ENCODE results near the gene RAD9A.

The RAD9A gene

DNA sequence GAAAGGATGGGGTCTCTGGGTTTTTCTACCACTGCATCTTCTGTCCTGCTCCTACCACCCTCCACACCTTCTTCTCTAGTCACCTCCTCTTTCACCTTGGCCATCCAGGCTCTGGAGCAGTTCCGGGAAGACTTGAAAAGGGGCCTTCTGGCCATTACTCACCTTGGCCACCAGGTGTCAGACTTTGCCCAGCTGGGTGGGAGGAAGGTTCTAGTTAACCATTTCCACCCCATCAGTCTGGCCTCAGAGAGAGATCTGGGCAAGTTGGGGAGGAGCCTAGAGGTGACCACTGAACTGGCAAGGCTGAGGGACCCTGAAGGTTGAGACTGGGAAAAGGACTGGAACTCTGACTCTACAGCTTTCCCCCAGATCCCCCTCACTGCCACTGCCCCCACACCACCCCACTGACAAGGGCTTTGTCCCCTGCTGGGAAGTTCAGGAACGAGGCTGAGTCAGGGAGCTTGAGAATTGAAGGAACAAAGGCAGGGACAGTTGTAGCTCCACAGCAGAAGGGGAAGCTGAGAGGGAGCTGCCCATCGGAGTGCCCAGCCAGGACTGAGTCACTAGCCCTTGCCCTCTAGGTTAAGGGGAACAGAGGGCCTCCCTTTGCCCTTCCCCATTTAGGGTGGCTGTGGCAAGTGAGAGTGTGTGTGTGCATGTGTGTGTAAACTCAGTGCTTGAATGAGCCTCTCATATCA, 34.8 kb upstream of the RAD9A start:
- in situ Hi-C loops (cut with HindIII; ENCODE audit: low sequenced_read_pairs): no loop called here

GRCh38 chr11:67357831-67358670, 33.7 kb upstream of the RAD9A start:
- in situ Hi-C loops (cut with HindIII; ENCODE audit: low sequenced_read_pairs): no loop called here

DNA sequence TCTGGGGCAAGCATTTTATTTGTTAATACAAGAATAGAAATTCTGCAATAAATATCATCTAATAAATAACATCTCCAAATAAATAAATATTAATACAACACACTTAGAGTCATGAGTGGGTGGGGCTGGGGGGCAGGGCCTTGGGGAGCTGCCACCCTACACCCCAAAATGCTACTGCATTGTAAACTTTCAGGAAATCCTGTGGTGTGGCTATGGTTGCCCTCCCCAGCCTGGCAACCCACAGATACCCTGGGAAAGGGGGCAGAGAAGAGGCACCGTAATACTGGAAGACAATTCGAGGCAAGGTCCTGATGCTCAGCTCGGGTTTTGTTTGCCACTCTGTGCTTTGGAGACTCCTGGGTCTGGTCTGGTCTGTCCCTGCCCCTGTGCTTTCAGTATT, 27.6 kb upstream of the RAD9A start:
- in situ Hi-C loops (cut with HindIII; ENCODE audit: low sequenced_read_pairs): no loop called here

DNA sequence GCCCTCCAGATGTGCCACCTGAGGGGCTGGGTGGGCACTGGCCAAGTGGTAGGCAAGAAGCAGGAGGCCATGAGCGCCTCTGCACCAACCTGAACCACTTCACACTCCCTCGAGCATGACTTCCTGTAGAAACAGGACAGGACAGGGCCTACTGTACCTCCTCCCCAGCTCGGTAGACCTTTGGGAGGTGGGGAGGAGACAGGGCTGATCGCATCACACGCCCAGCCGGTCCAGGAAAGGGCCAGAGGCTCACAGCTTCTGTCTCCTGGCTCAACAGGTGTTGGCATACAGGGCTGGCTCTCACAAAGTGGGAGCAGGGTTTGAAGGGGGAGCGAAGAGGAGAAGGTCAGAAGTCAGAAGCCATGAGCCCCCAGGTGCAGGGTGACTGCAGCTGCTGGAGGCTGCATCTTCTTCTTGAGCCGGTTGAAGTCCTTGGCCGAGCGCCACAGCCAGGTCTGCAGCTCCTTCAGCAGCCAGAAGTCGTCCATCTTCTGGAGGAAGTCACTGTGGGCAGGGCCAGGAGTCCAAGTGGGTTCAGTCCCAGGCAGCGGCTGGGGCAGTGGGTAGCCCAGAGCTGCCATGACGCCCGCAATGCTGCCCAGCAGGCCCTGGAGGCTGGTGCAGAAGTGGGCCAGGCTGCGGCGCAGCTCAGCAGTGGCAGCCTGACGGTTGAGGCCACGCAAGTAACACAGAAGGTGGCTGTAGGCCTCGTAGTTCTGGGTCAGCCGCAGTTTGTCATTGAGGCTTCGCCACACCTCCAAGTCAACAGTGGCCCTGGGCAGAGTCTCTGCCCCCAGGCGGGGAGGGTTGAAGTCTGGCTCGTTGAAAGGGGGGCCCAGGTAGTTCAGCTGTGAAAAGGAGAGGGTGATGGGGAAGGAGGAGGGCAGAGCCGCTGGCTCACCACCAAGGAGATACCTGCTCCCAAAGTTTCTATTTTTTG, 26.7 kb upstream of the RAD9A start:
- in situ Hi-C loops (cut with HindIII; ENCODE audit: low sequenced_read_pairs): no loop called here

DNA sequence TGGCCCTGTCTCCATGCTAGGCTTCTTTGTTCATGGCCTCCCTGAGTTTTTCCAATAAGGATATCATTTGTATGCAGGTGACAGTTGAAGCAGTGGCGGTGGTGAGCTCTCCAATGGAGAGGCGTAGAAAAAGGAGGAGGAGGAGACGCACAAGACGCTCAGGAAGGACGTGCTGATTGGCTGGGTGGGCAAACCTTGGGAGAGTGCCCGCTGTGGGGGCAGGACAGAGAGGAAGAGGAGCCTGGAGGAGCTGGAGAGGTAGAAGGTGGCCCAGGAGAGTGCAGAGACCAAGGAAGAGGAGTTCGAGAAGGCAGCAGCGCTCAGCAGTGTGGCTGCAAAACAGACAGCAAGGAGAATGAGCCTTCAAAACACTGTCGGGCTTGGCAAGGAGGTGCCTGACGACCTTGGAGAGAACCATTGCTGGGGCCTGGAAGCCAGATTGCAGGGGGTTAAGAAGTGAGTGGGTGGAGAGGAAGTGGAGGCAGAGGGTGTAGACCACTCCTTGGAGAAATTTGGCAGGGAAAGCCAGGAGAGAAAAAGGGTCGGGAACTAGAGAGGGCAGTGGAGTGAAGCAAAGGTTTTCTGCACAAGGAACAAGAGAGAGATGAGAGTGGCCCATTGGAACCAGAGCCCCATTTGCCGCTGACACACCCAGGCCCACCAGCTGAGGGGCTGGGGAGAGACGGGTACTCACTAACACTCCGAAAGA, 25.9 kb upstream of the RAD9A start:
- in situ Hi-C loops (cut with HindIII; ENCODE audit: low sequenced_read_pairs): no loop called here

DNA sequence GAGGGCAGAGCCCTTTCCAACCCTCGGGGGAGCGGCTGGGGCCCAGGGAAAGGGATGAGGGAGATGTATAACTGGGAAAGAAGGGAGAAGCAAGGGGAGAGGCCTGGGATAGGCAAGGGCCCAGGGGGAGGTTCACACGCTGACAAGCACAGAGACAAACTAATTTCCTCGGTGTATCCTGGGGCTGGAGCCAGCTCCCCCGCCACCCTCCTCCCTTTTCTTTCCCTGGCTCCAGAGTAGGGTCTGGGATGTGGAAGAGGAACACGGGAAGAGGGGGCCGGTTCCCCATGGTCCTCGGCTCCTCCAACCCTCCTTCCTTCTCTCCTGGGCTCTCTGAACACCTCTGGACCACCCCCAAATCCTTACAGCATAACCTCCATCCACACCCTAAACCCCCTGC, 25.2 kb upstream of the RAD9A start:
- in situ Hi-C loops (cut with HindIII; ENCODE audit: low sequenced_read_pairs): no loop called here

DNA sequence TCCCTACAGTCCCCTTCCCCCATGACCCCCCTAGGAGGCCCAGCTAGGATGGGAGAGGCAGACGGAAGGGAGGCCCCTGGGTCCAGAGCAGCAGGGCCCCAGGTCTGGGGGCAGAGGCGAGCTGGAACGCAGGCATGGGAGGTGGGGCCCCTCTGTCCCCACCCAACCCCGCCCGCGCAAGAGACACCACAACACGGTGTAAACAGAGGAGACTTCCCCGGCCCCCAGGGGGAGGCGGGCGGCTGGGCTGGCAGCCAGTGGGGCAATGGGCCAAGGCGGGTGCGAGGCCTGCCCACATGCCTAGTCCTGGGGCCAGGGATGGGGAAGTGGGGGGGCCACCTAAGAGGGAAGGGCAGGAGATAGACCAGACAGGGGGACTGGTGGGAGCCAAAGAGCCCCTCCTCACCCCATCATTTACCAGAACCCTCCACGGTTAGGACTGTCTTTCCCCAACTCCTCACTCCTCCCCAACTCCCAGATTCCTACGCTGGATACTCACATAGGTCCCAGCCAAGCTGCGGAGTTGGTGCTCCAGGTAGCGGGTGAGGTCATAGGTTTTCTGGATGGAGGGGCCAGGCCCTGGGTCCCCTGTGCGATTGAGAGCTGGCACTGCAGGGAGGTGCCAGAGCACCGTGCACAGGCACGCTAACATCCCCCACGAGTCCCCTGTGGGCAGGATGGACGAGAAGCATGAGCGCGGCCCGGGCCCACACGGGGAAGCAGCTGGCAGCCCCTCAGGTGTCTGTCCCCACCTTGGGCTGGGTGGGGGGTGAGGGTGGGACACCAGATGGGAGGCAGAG, 24.6 kb upstream of the RAD9A start:
- in situ Hi-C loops (cut with HindIII; ENCODE audit: low sequenced_read_pairs): no loop called here

- in situ Hi-C loops (cut with HindIII; ENCODE audit: low sequenced_read_pairs): no loop called here
Measured at GRCh38 chr11:67367761-67368227, 24.0 kb upstream of the RAD9A start.

- in situ Hi-C loops (cut with HindIII; ENCODE audit: low sequenced_read_pairs): no loop called here
Measured at GRCh38 chr11:67368621-67369020, 23.2 kb upstream of the RAD9A start.

DNA sequence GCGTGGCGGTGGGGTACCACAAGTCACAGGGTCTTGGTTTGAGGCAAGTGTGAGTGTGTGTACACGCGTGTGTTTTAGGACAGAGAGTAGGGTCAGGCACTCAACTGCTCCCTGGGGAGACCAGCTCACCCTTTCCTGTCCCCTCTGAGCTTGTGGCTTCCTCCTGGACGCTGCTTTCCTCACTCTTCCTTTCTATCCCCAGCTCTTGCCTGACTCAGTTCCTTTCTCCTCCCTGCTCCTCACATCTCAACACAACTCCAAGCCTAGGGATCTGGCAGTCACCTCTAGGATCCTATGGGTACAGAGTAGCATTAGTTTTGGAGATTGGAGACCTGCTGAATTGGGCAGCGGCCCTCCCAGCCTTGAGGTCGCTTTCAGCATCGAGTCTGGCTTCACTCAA, 22.5 kb upstream of the RAD9A start:
- in situ Hi-C loops (cut with HindIII; ENCODE audit: low sequenced_read_pairs): no loop called here

- in situ Hi-C loops (cut with HindIII; ENCODE audit: low sequenced_read_pairs): no loop called here
Measured at GRCh38 chr11:67369801-67370284, 21.9 kb upstream of the RAD9A start.

GRCh38 chr11:67370351-67371076, 21.3 kb upstream of the RAD9A start:
- in situ Hi-C loops (cut with HindIII; ENCODE audit: low sequenced_read_pairs): no loop called here

DNA sequence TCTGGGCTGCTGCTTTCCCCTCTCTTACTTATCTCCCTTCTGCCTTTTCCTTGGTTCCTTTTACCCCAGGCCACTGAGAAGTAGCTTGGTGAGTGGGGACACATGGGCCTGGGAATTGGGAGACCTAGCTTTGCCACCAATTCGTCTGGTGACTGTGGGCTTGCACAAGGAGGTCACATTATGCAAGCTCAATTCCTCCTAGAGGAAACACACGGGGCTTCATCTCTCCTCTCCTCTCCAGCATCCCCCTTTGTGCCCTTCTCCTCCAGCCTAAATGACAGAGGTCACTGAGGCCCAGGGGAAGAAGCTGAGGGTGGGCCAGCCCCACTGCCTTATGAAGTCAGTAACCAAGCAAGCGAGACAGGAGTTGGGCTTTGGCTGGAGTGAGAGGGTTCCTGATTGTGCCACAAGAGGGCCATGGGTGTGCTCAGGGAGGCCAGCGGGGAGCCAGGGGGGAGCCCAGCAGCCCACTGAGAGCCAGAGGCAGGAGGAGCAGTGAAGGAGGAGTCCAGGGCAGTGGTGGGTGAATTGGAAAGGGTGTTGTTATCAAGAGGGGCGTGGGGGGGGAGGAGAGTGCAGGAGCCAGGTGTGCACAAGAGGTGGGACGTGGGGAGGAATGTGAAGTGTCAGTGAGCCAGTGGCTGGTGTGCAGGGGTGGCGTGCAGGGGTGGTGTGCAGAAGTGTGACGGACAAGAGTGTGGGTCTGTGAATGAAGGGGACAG, 20.4 kb upstream of the RAD9A start:
- in situ Hi-C loops (cut with HindIII; ENCODE audit: low sequenced_read_pairs): no loop called here

DNA sequence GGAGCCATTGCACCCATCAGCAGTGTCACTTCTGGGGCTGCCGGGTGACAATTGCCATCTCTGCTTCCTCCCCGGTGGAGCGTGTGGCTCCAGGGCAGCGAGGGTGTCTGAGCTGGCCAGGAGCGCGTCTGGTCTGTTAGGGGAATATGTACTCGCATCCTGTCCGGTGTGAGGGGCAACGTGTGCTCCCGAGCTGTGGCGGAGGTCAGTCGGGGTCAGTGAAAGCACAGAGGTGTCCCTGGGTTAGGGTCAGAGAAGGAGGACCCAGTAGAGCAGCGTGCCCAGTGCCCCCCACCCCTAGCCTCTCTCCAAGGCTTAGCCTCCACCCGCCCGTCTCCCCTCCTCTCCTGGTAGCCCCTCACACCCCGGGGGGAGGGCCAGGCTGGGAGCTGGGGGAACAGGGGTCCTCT, 19.9 kb upstream of the RAD9A start:
- in situ Hi-C loops (cut with HindIII; ENCODE audit: low sequenced_read_pairs): no loop called here

DNA sequence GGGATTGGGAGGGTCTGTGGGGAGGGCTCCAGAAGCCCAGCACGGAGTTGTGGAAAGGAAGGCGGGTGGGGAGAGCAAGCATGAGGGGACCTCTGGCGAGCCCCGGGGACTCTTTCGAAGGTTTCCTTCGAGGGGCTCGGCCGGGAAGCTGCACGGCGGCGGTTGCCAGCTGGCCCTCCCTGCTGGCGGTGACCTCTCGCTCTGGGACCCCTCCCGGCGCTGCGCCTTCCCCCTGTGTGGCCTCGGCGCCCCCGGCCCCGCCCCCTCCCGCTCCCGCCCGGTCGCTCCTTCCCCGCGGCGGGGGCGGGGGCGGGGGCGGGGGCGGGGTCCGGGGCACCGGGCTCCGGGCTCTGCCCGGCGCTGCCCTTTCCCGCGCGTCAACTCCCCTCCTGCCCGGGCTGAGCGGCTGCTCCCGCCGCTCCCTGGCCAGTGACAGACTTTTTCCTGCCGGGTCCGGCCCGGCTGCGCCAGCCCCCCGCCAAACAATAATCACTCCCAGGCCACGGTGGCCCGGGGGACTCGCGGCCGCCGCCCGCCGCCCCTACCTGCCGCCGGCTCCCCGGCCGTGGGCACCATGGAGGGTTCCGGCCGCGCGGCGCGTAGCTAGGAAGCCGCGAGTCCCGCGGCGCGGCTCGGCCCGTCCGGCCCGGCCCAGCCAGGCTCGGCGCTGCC, 19.3 kb upstream of the RAD9A start:
- in situ Hi-C loops (cut with HindIII; ENCODE audit: low sequenced_read_pairs): no loop called here

- in situ Hi-C loops (cut with HindIII; ENCODE audit: low sequenced_read_pairs): no loop called here
Measured at GRCh38 chr11:67372993-67373647, 18.7 kb upstream of the RAD9A start, which contains the start of gene CLCF1. TSS of gene CLCF1 (minus strand) at chr11:67373598. CDS start at chr11:67373539, 59 bp downstream.
